ENCODE results near the gene WDR89.
"Not testable (repeated sequence)": the region's sequence is repeated elsewhere in the genome, so short reads cannot be mapped to it uniquely, and the experiment has no call there.

WDR89 gene

DNA sequence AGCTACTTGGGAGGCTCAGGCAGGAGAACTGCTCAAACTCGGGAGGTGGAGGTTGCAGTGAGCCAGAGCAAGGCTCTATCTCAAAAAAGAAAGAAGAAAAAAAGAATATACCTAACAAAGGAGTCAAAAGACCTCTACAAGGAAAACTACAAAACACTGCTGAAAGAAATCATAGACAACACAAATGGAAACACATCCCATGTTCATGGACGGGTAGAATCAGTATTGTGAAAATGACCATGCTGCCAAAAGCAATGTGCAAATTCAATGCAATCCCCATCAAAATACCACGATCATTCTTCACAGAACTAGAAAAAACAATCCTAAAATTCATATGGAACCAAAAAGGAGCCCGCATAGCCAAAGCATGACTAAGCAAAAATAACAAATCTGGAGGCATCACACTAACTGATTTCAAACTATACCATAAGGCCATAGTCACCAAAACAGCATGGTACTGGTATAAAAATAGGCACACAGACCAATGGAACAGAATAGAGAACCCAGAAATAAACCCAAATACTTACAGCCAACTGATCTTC is 5.5 kb downstream of the WDR89 start:
- not testable (repeated sequence) for H3K18ac ChIP-seq (ENCODE audit: low read length); H3K9ac ChIP-seq (ENCODE audit: low read depth, low read length, poor library complexity); H3K4me3 ChIP-seq (ENCODE audit: low read length in 2 of 2); H3K4me1 ChIP-seq (ENCODE audit: control insufficient read depth in 2 of 2, insufficient read depth in 1 of 2, low read depth in 1 of 2, low read length in 2 of 2); DNase-seq (ENCODE audit: low spot score); H2BK5ac ChIP-seq (ENCODE audit: low read length); H2BK12ac ChIP-seq (ENCODE audit: low read length); H3K23ac ChIP-seq (ENCODE audit: low read depth, low read length, poor library complexity); H3K27me3 ChIP-seq (ENCODE audit: control insufficient read depth in 3 of 3, insufficient read depth in 3 of 3, low read depth in 1 of 3, low read length in 3 of 3); H3K4ac ChIP-seq (ENCODE audit: low read length); H3K79me1 ChIP-seq (ENCODE audit: low read depth, low read length); H2AFZ ChIP-seq (ENCODE audit: low read length); H2BK15ac ChIP-seq (ENCODE audit: low read length); H3K14ac ChIP-seq (ENCODE audit: low read length); H2AK5ac ChIP-seq (ENCODE audit: low read depth, low read length); H3K4me2 ChIP-seq (ENCODE audit: insufficient read depth, low read length, poor library complexity, severe bottlenecking); H4K91ac ChIP-seq (ENCODE audit: low read depth, low read length, poor library complexity); H3K9me3 ChIP-seq (replicated peaks in 1 of 2; ENCODE audit: control insufficient read depth in 2 of 2, insufficient read depth in 1 of 2, low read depth in 1 of 2, low read length in 2 of 2); H3K27ac ChIP-seq (replicated peaks; ENCODE audit: low read length); H4K8ac ChIP-seq (ENCODE audit: low read depth, low read length); H2BK120ac ChIP-seq (ENCODE audit: low read depth, low read length)
- no CpG with 5 or more reads among the region's 4 CpGs for WGBS, 2 donors (ENCODE audit: extremely low coverage in 2 of 2, insufficient read length in 2 of 2, insufficient replicate concordance in 1 of 2)
- H3K36me3 ChIP-seq (replicated peaks in 1 of 2; ENCODE audit: control insufficient read depth in 2 of 2, insufficient read depth in 2 of 2, low read length in 2 of 2) = peaks cover 0 to 34% of the 10 kb centered on the region in 2 donors

- H3K18ac ChIP-seq (ENCODE audit: low read length) = no peak overlapping the region
- no peaks in the 10 kb centered on the region for H3K27me3 ChIP-seq (ENCODE audit: control insufficient read depth in 3 of 3, insufficient read depth in 3 of 3, low read depth in 1 of 3, low read length in 3 of 3)
- H3K4ac ChIP-seq (ENCODE audit: low read length) = no peak overlapping the region
- H2AFZ ChIP-seq (ENCODE audit: low read length) = no peak overlapping the region
- no peak overlapping the region for H3K27ac ChIP-seq (replicated peaks; ENCODE audit: low read length)
- no peak overlapping the region for H4K91ac ChIP-seq (ENCODE audit: low read depth, low read length, poor library complexity)
- H3K9me3 ChIP-seq (replicated peaks in 1 of 2; ENCODE audit: control insufficient read depth in 2 of 2, insufficient read depth in 1 of 2, low read depth in 1 of 2, low read length in 2 of 2) = peaks cover 0 to 8% of the 10 kb centered on the region in 2 donors
- no peak overlapping the region for H4K8ac ChIP-seq (ENCODE audit: low read depth, low read length)
- no peak overlapping the region for H2AK5ac ChIP-seq (ENCODE audit: low read depth, low read length)
- H2BK12ac ChIP-seq (ENCODE audit: low read length) = no peak overlapping the region
- H3K4me3 ChIP-seq (ENCODE audit: low read length in 2 of 2) = no peak overlapping the region
- DNase-seq (ENCODE audit: low spot score) = no peak
- peaks cover 0 to 30% of the 10 kb centered on the region in 2 donors for H3K36me3 ChIP-seq (replicated peaks in 1 of 2; ENCODE audit: control insufficient read depth in 2 of 2, insufficient read depth in 2 of 2, low read length in 2 of 2)
- WGBS, 2 donors (ENCODE audit: extremely low coverage in 2 of 2, insufficient read length in 2 of 2, insufficient replicate concordance in 1 of 2) = no CpG with 5 or more reads among the region's 7 CpGs
- no peak overlapping the region for H3K9ac ChIP-seq (ENCODE audit: low read depth, low read length, poor library complexity)
- no peak overlapping the region for H3K14ac ChIP-seq (ENCODE audit: low read length)
- no peak overlapping the region for H3K4me2 ChIP-seq (ENCODE audit: insufficient read depth, low read length, poor library complexity, severe bottlenecking)
- H2BK120ac ChIP-seq (ENCODE audit: low read depth, low read length) = no peak overlapping the region
- H2BK15ac ChIP-seq (ENCODE audit: low read length) = no peak overlapping the region
- no peaks in the 10 kb centered on the region for H3K4me1 ChIP-seq (ENCODE audit: control insufficient read depth in 2 of 2, insufficient read depth in 1 of 2, low read depth in 1 of 2, low read length in 2 of 2)
- no peaks in the 10 kb centered on the region for H3K79me1 ChIP-seq (ENCODE audit: low read depth, low read length)
- no peak overlapping the region for H3K23ac ChIP-seq (ENCODE audit: low read depth, low read length, poor library complexity)
- no peak overlapping the region for H2BK5ac ChIP-seq (ENCODE audit: low read length)
Observed at GRCh38 chr14:63633801-63634200, 7.9 kb downstream of the WDR89 start.

DNA sequence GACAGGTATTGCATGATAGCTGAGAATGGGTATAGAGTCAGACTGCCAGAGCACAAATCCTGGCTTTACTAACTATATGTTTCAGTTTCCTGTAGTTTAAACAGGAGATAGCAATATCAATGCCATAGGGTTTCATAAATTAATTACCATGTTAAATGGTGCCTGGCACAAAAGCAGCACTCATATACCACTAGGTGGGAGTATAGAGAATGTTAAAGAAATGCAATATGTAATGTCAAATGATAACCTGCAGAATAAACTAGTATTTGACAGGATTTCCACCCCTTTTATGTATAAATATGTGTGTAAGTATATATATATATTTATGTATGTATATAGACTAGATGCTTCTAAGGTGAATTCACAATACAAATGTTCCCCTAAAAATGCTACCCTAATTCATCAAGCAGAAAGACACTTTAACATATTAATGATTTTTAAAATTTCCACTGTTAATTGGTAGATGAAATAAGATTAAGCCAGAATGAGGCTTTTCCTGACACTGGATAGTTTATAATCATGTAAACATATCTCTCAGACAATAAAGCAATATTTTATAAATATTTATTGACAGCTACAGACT is 8.6 kb downstream of the WDR89 start:
- Histone ChIP-seq H3K4me2 (ENCODE audit: insufficient read depth, low read length, poor library complexity, severe bottlenecking) (no peak overlapping the region), H3K4ac (ENCODE audit: low read length) (no peak overlapping the region), H2BK15ac (ENCODE audit: low read length) (no peak overlapping the region), H2BK12ac (ENCODE audit: low read length) (no peak overlapping the region), H2BK5ac (ENCODE audit: low read length) (no peak overlapping the region), H3K27me3 (ENCODE audit: control insufficient read depth in 3 of 3, insufficient read depth in 3 of 3, low read depth in 1 of 3, low read length in 3 of 3) (no peaks in the 10 kb centered on the region), H3K14ac (ENCODE audit: low read length) (no peak overlapping the region), H3K18ac (ENCODE audit: low read length) (no peak overlapping the region), H3K9me3 (replicated peaks in 1 of 2; ENCODE audit: control insufficient read depth in 2 of 2, insufficient read depth in 1 of 2, low read depth in 1 of 2, low read length in 2 of 2) (peaks cover 0 to 8% of the 10 kb centered on the region in 2 donors), H2AFZ (ENCODE audit: low read length) (no peak overlapping the region), H3K9ac (ENCODE audit: low read depth, low read length, poor library complexity) (no peak overlapping the region), H3K23ac (ENCODE audit: low read depth, low read length, poor library complexity) (no peak overlapping the region), H3K27ac (replicated peaks; ENCODE audit: low read length) (no peak overlapping the region), H2BK120ac (ENCODE audit: low read depth, low read length) (no peak overlapping the region), H3K36me3 (replicated peaks in 1 of 2; ENCODE audit: control insufficient read depth in 2 of 2, insufficient read depth in 2 of 2, low read length in 2 of 2) (peaks cover 0 to 27% of the 10 kb centered on the region in 2 donors), H3K79me1 (ENCODE audit: low read depth, low read length) (no peaks in the 10 kb centered on the region), H4K8ac (ENCODE audit: low read depth, low read length) (no peak overlapping the region), H2AK5ac (ENCODE audit: low read depth, low read length) (no peak overlapping the region), H4K91ac (ENCODE audit: low read depth, low read length, poor library complexity) (no peak overlapping the region), H3K4me1 (ENCODE audit: control insufficient read depth in 2 of 2, insufficient read depth in 1 of 2, low read depth in 1 of 2, low read length in 2 of 2) (no peaks in the 10 kb centered on the region), H3K4me3 (ENCODE audit: low read length in 2 of 2) (no peak overlapping the region)
- DNase-seq (ENCODE audit: low spot score) = no peak

GRCh38 chr14:63624701-63625100 is 17.0 kb downstream of the WDR89 start:
- Histone ChIP-seq H2BK120ac (ENCODE audit: low read depth, low read length) (no peak overlapping the region), H3K4ac (ENCODE audit: low read length) (no peak overlapping the region), H3K4me3 (ENCODE audit: low read length in 2 of 2) (no peak overlapping the region), H3K9ac (ENCODE audit: low read depth, low read length, poor library complexity) (no peak overlapping the region), H3K36me3 (replicated peaks in 1 of 2; ENCODE audit: control insufficient read depth in 2 of 2, insufficient read depth in 2 of 2, low read length in 2 of 2) (peaks cover 4 to 65% of the 10 kb centered on the region in 2 donors), H2BK5ac (ENCODE audit: low read length) (no peak overlapping the region), H3K27me3 (ENCODE audit: control insufficient read depth in 3 of 3, insufficient read depth in 3 of 3, low read depth in 1 of 3, low read length in 3 of 3) (no peaks in the 10 kb centered on the region), H3K18ac (ENCODE audit: low read length) (no peak overlapping the region), H3K14ac (ENCODE audit: low read length) (no peak overlapping the region), H3K23ac (ENCODE audit: low read depth, low read length, poor library complexity) (no peak overlapping the region), H3K9me3 (replicated peaks in 1 of 2; ENCODE audit: control insufficient read depth in 2 of 2, insufficient read depth in 1 of 2, low read depth in 1 of 2, low read length in 2 of 2) (no peaks in the 10 kb centered on the region), H3K4me2 (ENCODE audit: insufficient read depth, low read length, poor library complexity, severe bottlenecking) (no peak overlapping the region), H2BK15ac (ENCODE audit: low read length) (no peak overlapping the region), H3K4me1 (ENCODE audit: control insufficient read depth in 2 of 2, insufficient read depth in 1 of 2, low read depth in 1 of 2, low read length in 2 of 2) (no peaks in the 10 kb centered on the region), H2AK5ac (ENCODE audit: low read depth, low read length) (no peak overlapping the region), H3K79me1 (ENCODE audit: low read depth, low read length) (peaks cover 3% of the 10 kb centered on the region), H2BK12ac (ENCODE audit: low read length) (no peak overlapping the region), H4K91ac (ENCODE audit: low read depth, low read length, poor library complexity) (no peak overlapping the region), H3K27ac (replicated peaks; ENCODE audit: low read length) (no peak overlapping the region), H4K8ac (ENCODE audit: low read depth, low read length) (no peak overlapping the region), H2AFZ (ENCODE audit: low read length) (no peak overlapping the region)
- DNase-seq (ENCODE audit: low spot score) = no peak
- no CpG with 5 or more reads among the region's 4 CpGs for WGBS, 2 donors (ENCODE audit: extremely low coverage in 2 of 2, insufficient read length in 2 of 2, insufficient replicate concordance in 1 of 2)
